ENCODE data around the gene CCL25. TPM values are rescaled to one million over a fixed set of nuclear protein-coding genes. Genes with fewer than 3 reads are reported as not detected.

The CCL25 gene
- total and polyA plus RNA-seq, 2 donors (not counting 3 experiments of a cell fraction or from before 2014, with no cell fraction given) = not detected

DNA sequence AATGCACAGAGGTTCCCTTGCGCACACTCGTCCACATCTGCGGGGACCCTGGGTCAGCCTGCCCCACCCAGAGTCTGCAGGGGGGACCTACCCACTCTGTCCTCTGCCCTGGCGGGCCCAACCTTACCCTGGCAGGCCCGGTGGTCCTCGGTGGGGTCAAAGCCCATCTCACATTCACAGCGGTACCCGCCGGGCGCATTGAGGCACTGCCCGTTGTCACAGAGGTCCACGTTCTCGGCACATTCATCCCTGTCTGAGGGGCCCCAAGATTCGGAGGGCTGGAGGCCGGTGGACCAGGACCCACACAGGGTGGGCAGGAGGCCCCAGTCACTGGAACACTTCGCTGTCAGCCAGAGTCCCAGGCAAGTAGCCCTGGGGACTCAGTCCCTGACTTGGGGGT is 58.4 kb downstream of the CCL25 start:
- no TSS peak for BruUV-seq (replicated peaks)
- intact Hi-C loops (cut with micrococcal nuclease) (no loop called here), dilution Hi-C loops (cut with MboI; ENCODE audit: extremely low pct_ligation_motif_present, low sequenced_read_pairs) (no loop called here)
- Histone ChIP-seq H3K27me3 (ENCODE audit: control insufficient read depth in 2 of 2, insufficient read depth in 2 of 2, low read length in 2 of 2) (no peaks in the 10 kb centered on the region), H3K36me3 (ENCODE audit: control insufficient read depth in 2 of 2, extremely low read depth in 1 of 2, insufficient read depth in 2 of 2, low read length in 2 of 2) (no peaks in the 10 kb centered on the region), H3K9me3 (replicated peaks; ENCODE audit: control insufficient read depth, insufficient read depth, low read length) (no peaks in the 10 kb centered on the region), H3K9ac (replicated peaks; ENCODE audit: extremely low read depth, insufficient read depth, low read length) (no peak overlapping the region), H3K4me1 (ENCODE audit: control insufficient read depth, extremely low read depth, insufficient read depth, low read length) (no peaks in the 10 kb centered on the region), H3K4me3 (replicated peaks in 1 of 3; ENCODE audit: insufficient read depth in 1 of 3, low read depth in 1 of 3, low read length in 3 of 3) (no peak overlapping the region), H3K9me1 (replicated peaks; ENCODE audit: control insufficient read depth, extremely low read depth, insufficient read depth, low read length) (no peaks in the 10 kb centered on the region), H2AFZ (ENCODE audit: low read depth, low read length) (no peak overlapping the region), H3K79me2 (ENCODE audit: control insufficient read depth, insufficient read depth, low read length) (no peaks in the 10 kb centered on the region), H3K27ac (ENCODE audit: insufficient read depth, low read depth, low read length) (no peak overlapping the region), H4K20me1 (replicated peaks; ENCODE audit: control insufficient read depth, extremely low read depth, insufficient read depth, low read length) (no peaks in the 10 kb centered on the region), H3K4me2 (ENCODE audit: insufficient read depth, low read length) (no peak overlapping the region)
- CTCF ChIA-PET = no interaction called here
- POLR2A ChIA-PET = no interaction called here
- FAIRE-seq (no peak), DNase-seq (ENCODE audit: low read depth, low spot score) (no peak)
- TF ChIP-seq EZH2 (IDR thresholded peaks at IDR 0.05; ENCODE audit: borderline replicate concordance, low read depth, low read length, severe bottlenecking) (no peak), JUN (IDR thresholded peaks at IDR 0.05; ENCODE audit: borderline replicate concordance, insufficient read depth, insufficient read length, low read depth) (no peak), POLR2A (IDR thresholded peaks at IDR 0.05; ENCODE audit: low read depth, low read length) (no peak), MYC (IDR thresholded peaks at IDR 0.05; ENCODE audit: low read depth, low read length) (no peak), FOS (IDR thresholded peaks at IDR 0.05; ENCODE audit: borderline replicate concordance, insufficient read depth, low read length) (no peak), POLR2AphosphoS5 (IDR thresholded peaks at IDR 0.05; ENCODE audit: insufficient read depth, low read depth, low read length) (no peak), GATA2 (IDR thresholded peaks at IDR 0.05; ENCODE audit: insufficient read depth, insufficient read length, low read depth, low read length) (no peak)
- TF ChIP-seq, protein P1, sequence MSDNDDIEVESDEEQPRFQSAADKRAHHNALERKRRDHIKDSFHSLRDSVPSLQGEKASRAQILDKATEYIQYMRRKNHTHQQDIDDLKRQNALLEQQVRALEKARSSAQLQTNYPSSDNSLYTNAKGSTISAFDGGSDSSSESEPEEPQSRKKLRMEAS (IDR thresholded peaks at IDR 0.05; ENCODE audit: insufficient read depth, insufficient read length) = no peak
- TF ChIP-seq, protein P2, sequence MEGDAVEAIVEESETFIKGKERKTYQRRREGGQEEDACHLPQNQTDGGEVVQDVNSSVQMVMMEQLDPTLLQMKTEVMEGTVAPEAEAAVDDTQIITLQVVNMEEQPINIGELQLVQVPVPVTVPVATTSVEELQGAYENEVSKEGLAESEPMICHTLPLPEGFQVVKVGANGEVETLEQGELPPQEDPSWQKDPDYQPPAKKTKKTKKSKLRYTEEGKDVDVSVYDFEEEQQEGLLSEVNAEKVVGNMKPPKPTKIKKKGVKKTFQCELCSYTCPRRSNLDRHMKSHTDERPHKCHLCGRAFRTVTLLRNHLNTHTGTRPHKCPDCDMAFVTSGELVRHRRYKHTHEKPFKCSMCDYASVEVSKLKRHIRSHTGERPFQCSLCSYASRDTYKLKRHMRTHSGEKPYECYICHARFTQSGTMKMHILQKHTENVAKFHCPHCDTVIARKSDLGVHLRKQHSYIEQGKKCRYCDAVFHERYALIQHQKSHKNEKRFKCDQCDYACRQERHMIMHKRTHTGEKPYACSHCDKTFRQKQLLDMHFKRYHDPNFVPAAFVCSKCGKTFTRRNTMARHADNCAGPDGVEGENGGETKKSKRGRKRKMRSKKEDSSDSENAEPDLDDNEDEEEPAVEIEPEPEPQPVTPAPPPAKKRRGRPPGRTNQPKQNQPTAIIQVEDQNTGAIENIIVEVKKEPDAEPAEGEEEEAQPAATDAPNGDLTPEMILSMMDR (IDR thresholded peaks at IDR 0.05; ENCODE audit: extremely low read depth in 1 of 2, insufficient read depth in 1 of 2, low read depth in 1 of 2, low read length in 2 of 2) = no peak

Measured in endothelial cell of umbilical vein (primary cell).